ENCODE measurements around the gene CENPF. TPM values are rescaled to one million over a fixed set of nuclear protein-coding genes. Genes with fewer than 3 reads are reported as not detected.
"Not testable (repeated sequence)": the region's sequence is repeated elsewhere in the genome, so short reads cannot be mapped to it uniquely, and the experiment has no call there.

CENPF gene
- total RNA-seq, 1 experiment from 2014 or later = 44.0 TPM

DNA sequence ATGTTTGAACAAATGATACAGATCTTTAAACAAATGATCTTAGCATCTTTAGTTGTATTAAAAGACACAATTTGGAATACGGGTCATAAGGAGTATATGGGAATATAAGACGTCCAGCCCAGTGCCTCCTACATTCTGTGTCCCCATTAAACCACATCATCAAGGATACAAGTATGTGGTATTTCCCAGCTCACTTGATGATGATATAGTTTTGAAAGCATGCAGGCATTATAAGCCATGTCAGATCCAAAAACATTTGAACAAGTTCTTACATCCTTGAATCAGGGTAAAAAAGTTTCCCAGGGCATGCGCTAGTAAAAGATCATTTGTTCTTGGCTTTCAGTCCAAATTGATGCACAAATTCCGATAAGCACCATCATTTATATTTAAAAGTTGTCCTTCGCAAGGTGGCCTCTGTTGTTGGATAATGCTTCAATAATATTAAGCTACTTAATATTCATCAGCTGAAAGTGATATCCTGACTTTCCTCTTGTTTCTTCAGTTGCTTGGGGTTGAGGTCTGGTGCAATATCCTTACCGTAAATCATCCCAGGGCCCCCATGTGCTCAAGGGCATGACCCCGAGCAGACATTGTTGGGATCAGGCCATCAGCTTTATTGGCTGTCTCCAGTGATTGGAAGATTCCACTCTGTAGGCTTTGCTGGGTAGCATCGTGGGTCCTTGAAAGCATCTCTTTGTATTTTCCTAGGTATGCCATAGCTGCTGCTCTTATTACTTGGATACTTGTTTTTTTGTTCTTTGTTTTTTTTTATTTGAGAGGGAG lies 61.8 kb downstream of the CENPF start:
- Histone ChIP-seq H3K4me2 (ENCODE audit: low read depth, low read length, poor library complexity, severe bottlenecking) (no peak overlapping the region), H3K4me3 (ENCODE audit: low read length) (no peak overlapping the region), H3K27ac (ENCODE audit: low read length) (no peak overlapping the region), H3K9me3 (ENCODE audit: low read length) (no peaks in the 10 kb centered on the region), H4K20me1 (ENCODE audit: insufficient read depth, low read depth, low read length) (no peaks in the 10 kb centered on the region), H2AFZ (ENCODE audit: low read length) (no peak overlapping the region), H3K9me2 (replicated peaks; ENCODE audit: insufficient read depth, low read length) (no peaks in the 10 kb centered on the region), H3K4me1 (ENCODE audit: low read length) (peaks cover 13% of the 10 kb centered on the region), H3K9ac (ENCODE audit: low read length) (no peak overlapping the region), H3K79me2 (ENCODE audit: low read length) (peaks cover 18% of the 10 kb centered on the region), H3K36me3 (ENCODE audit: insufficient read depth, low read length) (peaks cover 71% of the 10 kb centered on the region), H3K27me3 (ENCODE audit: low read length) (no peaks in the 10 kb centered on the region)
- no peak for DNase-seq

- Histone ChIP-seq H3K9me3 (ENCODE audit: low read length) (no peaks in the 10 kb centered on the region), H3K4me1 (ENCODE audit: low read length) (peaks cover 9% of the 10 kb centered on the region), H3K36me3 (ENCODE audit: insufficient read depth, low read length) (peaks cover 75% of the 10 kb centered on the region)
Measured at GRCh38 chr1:214665606-214666110, 62.7 kb downstream of the CENPF start.

GRCh38 chr1:214666674-214667073 lies 63.7 kb downstream of the CENPF start:
- H3K4me1 ChIP-seq (ENCODE audit: low read length) = no peaks in the 10 kb centered on the region
- H3K9me2 ChIP-seq (replicated peaks; ENCODE audit: insufficient read depth, low read length) = no peaks in the 10 kb centered on the region
- H4K20me1 ChIP-seq (ENCODE audit: insufficient read depth, low read depth, low read length) = no peaks in the 10 kb centered on the region
- no peak overlapping the region for H3K27ac ChIP-seq (ENCODE audit: low read length)
- H2AFZ ChIP-seq (ENCODE audit: low read length) = no peak overlapping the region
- H3K79me2 ChIP-seq (ENCODE audit: low read length) = peaks cover 5% of the 10 kb centered on the region; the same call in 1 of the 2 replicates
- no peak overlapping the region for H3K4me3 ChIP-seq (ENCODE audit: low read length)
- DNase-seq = no peak
- H3K4me2 ChIP-seq (ENCODE audit: low read depth, low read length, poor library complexity, severe bottlenecking) = no peak overlapping the region
- H3K36me3 ChIP-seq (ENCODE audit: insufficient read depth, low read length) = peaks cover 73% of the 10 kb centered on the region
- no peak overlapping the region for H3K9ac ChIP-seq (ENCODE audit: low read length)
- H3K9me3 ChIP-seq (ENCODE audit: low read length) = no peaks in the 10 kb centered on the region
- H3K27me3 ChIP-seq (ENCODE audit: low read length) = no peaks in the 10 kb centered on the region

More at GRCh38 chr1:214665606-214666110, 62.7 kb downstream of the CENPF start:
- H3K4me3 ChIP-seq (ENCODE audit: low read length) = no peak overlapping the region
- DNase-seq = no peak
- H3K27ac ChIP-seq (ENCODE audit: low read length) = no peak overlapping the region
- H3K9ac ChIP-seq (ENCODE audit: low read length) = no peak overlapping the region
- H3K79me2 ChIP-seq (ENCODE audit: low read length) = peaks cover 15% of the 10 kb centered on the region
- H4K20me1 ChIP-seq (ENCODE audit: insufficient read depth, low read depth, low read length) = no peaks in the 10 kb centered on the region
- H2AFZ ChIP-seq (ENCODE audit: low read length) = no peak overlapping the region
- no peaks in the 10 kb centered on the region for H3K9me2 ChIP-seq (replicated peaks; ENCODE audit: insufficient read depth, low read length)
- H3K27me3 ChIP-seq (ENCODE audit: low read length) = no peaks in the 10 kb centered on the region
- no peak overlapping the region for H3K4me2 ChIP-seq (ENCODE audit: low read depth, low read length, poor library complexity, severe bottlenecking)

DNA sequence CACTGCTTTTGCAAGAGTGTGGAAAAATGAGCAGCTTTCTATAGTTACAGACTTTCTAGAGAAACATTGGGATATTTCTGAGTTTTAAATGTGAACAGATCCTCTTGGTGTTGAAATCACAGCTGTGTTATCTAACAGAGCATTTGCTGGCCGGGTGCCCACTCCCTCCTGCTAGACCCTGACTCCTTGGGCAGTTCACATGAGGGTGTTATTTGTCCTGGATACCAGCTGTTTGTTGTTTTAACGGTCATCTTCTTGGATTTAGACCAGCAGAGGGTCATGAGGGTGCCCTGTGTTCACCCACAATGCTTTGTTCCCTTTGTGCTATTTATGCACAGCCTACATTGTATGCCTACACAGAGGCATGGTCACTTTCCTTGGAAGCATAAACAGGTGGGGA lies 67.1 kb downstream of the CENPF start:
- DNase-seq = no peak
- no peak overlapping the region for H3K27ac ChIP-seq (ENCODE audit: low read length)
- H3K9me2 ChIP-seq (replicated peaks; ENCODE audit: insufficient read depth, low read length) = no peaks in the 10 kb centered on the region
- H4K20me1 ChIP-seq (ENCODE audit: insufficient read depth, low read depth, low read length) = no peaks in the 10 kb centered on the region
- H3K4me3 ChIP-seq (ENCODE audit: low read length) = no peak overlapping the region
- H3K36me3 ChIP-seq (ENCODE audit: insufficient read depth, low read length) = peaks cover 48% of the 10 kb centered on the region
- H2AFZ ChIP-seq (ENCODE audit: low read length) = no peak overlapping the region
- no peaks in the 10 kb centered on the region for H3K9me3 ChIP-seq (ENCODE audit: low read length)
- H3K4me2 ChIP-seq (ENCODE audit: low read depth, low read length, poor library complexity, severe bottlenecking) = no peak overlapping the region
- H3K9ac ChIP-seq (ENCODE audit: low read length) = no peak overlapping the region
- H3K79me2 ChIP-seq (ENCODE audit: low read length) = no peaks in the 10 kb centered on the region
- no peaks in the 10 kb centered on the region for H3K4me1 ChIP-seq (ENCODE audit: low read length)
- H3K27me3 ChIP-seq (ENCODE audit: low read length) = no peaks in the 10 kb centered on the region

DNA sequence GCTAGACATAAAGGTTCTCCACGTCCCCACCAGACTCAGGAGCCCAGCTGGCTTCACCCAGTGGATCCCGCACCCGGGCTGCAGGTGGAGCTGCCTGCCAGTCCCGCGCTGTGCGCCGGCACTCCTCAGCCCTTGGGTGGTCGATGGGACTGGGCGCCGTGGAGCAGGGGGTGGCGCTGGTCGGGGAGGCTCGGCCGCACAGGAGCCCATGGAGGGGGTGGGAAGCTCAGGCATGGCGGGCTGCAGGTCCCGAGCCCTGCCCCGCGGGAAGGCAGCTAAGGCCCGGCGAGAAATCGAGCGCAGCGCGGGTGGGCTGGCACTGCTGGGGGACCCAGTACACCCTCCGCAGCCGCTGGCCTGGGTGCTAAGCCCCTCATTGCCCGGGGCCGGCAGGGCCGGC lies 70.0 kb downstream of the CENPF start:
- not testable (repeated sequence) for H3K4me3 ChIP-seq (ENCODE audit: low read length); H3K27ac ChIP-seq (ENCODE audit: low read length); H3K9me3 ChIP-seq (ENCODE audit: low read length); H3K4me1 ChIP-seq (ENCODE audit: low read length); H3K27me3 ChIP-seq (ENCODE audit: low read length); H3K9ac ChIP-seq (ENCODE audit: low read length); DNase-seq; H2AFZ ChIP-seq (ENCODE audit: low read length); H3K9me2 ChIP-seq (replicated peaks; ENCODE audit: insufficient read depth, low read length); H3K4me2 ChIP-seq (ENCODE audit: low read depth, low read length, poor library complexity, severe bottlenecking); H4K20me1 ChIP-seq (ENCODE audit: insufficient read depth, low read depth, low read length); H3K79me2 ChIP-seq (ENCODE audit: low read length)
- peaks cover 19% of the 10 kb centered on the region for H3K36me3 ChIP-seq (ENCODE audit: insufficient read depth, low read length)

- Histone ChIP-seq H3K36me3 (ENCODE audit: insufficient read depth, low read length) (peaks cover 18% of the 10 kb centered on the region), H4K20me1 (ENCODE audit: insufficient read depth, low read depth, low read length) (no peaks in the 10 kb centered on the region), H3K9me3 (ENCODE audit: low read length) (no peaks in the 10 kb centered on the region), H2AFZ (ENCODE audit: low read length) (no peak overlapping the region), H3K27me3 (ENCODE audit: low read length) (no peaks in the 10 kb centered on the region), H3K4me1 (ENCODE audit: low read length) (no peaks in the 10 kb centered on the region), H3K9ac (ENCODE audit: low read length) (no peak overlapping the region), H3K4me2 (ENCODE audit: low read depth, low read length, poor library complexity, severe bottlenecking) (no peak overlapping the region), H3K27ac (ENCODE audit: low read length) (no peak overlapping the region), H3K79me2 (ENCODE audit: low read length) (no peaks in the 10 kb centered on the region), H3K9me2 (replicated peaks; ENCODE audit: insufficient read depth, low read length) (no peaks in the 10 kb centered on the region), H3K4me3 (ENCODE audit: low read length) (no peak overlapping the region)
- no peak for DNase-seq
Measured at GRCh38 chr1:214673576-214673975, 70.6 kb downstream of the CENPF start.

DNA sequence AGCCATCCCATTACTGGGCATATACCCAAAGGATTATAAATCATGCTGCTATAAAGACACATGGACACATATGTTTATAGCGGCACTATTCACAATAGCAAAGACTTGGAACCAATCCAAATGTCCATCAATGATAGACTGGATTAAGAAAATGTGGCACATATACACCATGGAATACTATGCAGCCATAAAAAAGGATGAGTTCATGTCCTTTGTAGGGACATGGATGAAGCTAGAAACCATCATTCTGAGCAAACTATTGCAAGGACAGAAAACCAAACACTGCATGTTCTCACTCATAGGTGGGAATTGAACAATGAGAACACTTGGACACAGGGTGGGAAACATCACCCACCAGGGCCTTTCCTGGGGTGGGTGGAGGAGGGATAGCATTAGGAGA lies 72.5 kb downstream of the CENPF start:
- H3K9me2 ChIP-seq (replicated peaks; ENCODE audit: insufficient read depth, low read length); H3K27ac ChIP-seq (ENCODE audit: low read length); H3K4me2 ChIP-seq (ENCODE audit: low read depth, low read length, poor library complexity, severe bottlenecking); H4K20me1 ChIP-seq (ENCODE audit: insufficient read depth, low read depth, low read length); H3K27me3 ChIP-seq (ENCODE audit: low read length); H3K36me3 ChIP-seq (ENCODE audit: insufficient read depth, low read length); H3K4me1 ChIP-seq (ENCODE audit: low read length); H3K79me2 ChIP-seq (ENCODE audit: low read length); DNase-seq; H3K4me3 ChIP-seq (ENCODE audit: low read length); H3K9me3 ChIP-seq (ENCODE audit: low read length); H3K9ac ChIP-seq (ENCODE audit: low read length); H2AFZ ChIP-seq (ENCODE audit: low read length): not testable (repeated sequence)

DNA sequence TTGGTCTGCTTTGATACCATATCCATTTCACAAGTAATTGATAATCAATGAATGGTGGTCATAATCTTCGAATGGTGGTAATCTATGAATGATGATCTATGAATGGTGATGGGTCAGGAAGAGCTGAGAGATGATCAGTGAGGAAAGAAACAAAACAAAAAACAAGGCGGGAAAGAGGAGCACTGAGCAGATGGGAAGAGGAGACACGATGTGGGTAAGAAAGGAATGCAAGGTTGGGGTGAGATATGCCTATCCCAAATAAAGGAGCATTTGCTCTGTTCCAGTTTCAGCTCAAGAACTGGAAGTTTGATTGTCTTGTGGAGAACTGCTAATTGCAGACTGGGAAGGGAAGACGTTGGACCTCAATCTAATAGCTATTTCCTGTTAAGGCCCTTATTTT lies 73.8 kb downstream of the CENPF start:
- no peak overlapping the region for H3K27ac ChIP-seq (ENCODE audit: low read length)
- no peaks in the 10 kb centered on the region for H3K9me2 ChIP-seq (replicated peaks; ENCODE audit: insufficient read depth, low read length)
- no peak overlapping the region for H3K9ac ChIP-seq (ENCODE audit: low read length)
- no peak overlapping the region for H3K4me2 ChIP-seq (ENCODE audit: low read depth, low read length, poor library complexity, severe bottlenecking)
- H3K4me1 ChIP-seq (ENCODE audit: low read length) = no peaks in the 10 kb centered on the region
- peaks cover 4% of the 10 kb centered on the region; the same call in 1 of the 2 replicates for H3K36me3 ChIP-seq (ENCODE audit: insufficient read depth, low read length)
- H4K20me1 ChIP-seq (ENCODE audit: insufficient read depth, low read depth, low read length) = no peaks in the 10 kb centered on the region
- H3K4me3 ChIP-seq (ENCODE audit: low read length) = no peak overlapping the region
- H3K79me2 ChIP-seq (ENCODE audit: low read length) = no peaks in the 10 kb centered on the region
- no peaks in the 10 kb centered on the region for H3K27me3 ChIP-seq (ENCODE audit: low read length)
- no peak overlapping the region for H2AFZ ChIP-seq (ENCODE audit: low read length)
- DNase-seq = no peak
- no peaks in the 10 kb centered on the region for H3K9me3 ChIP-seq (ENCODE audit: low read length)
